GM21390 (cell line): ENCODE measurements around the gene LOXL1.
A peak's percentile ranks its signal among the peaks of the same experiment; 100 is the strongest.

ENCODE experiments used
- ATAC-seq: cut with Tn5 transposase; IDR thresholded peaks from one replicate; pipeline ENCODE4 v1.9.1; 2021; ENCODE audit not compliant: unreplicated experiment

Gene LOXL1

DNA sequence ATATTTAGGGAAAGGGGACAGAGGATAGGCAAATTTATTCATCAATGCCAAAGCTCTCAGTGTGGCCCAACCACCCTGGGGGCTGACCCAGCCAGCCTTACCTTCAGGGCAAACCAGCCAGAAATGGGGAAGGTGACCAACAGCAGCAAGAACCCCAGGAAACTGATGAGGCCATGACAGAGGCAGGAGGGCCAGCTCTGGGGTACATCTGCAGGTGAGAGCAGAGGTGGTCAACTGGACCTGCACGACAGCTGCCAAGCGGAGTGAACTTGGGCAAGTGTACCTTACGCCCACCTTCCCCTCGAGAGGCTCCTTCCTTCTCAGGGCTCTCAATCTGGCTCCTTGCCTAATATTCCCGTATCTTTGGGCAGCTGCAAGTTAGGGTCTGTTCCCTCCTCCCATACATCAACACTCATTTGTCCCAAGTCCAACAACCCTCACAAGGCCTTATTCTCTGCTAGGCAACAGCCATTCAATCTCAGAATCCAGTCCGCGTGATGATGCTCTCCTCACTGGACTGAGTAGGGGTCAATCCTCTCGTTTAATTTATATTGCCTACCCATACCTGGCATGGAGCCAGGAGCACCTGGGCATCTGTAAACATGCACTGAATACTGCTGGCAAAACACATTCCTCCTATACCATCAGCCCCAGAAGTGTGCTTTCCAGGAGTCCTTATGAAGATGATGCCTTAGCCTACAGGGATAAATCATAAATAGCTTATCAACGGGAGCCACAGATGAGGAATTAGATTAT lies 64.2 kb downstream of the LOXL1 start:
- ATAC-seq: no peak

DNA sequence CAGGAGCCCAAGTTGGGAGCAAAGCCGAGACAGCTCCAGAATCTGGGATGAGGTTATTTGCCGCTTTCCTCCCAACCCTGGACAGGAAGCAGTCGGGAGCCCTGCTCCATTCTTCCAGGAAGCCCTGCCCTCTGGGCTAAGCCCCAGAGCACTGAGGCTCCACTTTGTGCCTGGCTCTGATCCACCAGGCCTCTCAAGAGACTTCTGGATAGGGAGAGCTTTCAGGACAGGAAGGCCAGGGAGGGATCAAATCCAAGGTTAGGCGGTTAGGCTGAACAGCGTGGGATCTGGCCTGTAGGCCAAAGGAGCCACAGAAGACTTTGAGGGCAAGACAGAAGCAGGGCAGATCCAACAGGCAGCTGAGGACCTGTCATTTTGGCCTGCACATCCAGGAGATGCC lies 65.0 kb downstream of the LOXL1 start:
- ATAC-seq: no peak

DNA sequence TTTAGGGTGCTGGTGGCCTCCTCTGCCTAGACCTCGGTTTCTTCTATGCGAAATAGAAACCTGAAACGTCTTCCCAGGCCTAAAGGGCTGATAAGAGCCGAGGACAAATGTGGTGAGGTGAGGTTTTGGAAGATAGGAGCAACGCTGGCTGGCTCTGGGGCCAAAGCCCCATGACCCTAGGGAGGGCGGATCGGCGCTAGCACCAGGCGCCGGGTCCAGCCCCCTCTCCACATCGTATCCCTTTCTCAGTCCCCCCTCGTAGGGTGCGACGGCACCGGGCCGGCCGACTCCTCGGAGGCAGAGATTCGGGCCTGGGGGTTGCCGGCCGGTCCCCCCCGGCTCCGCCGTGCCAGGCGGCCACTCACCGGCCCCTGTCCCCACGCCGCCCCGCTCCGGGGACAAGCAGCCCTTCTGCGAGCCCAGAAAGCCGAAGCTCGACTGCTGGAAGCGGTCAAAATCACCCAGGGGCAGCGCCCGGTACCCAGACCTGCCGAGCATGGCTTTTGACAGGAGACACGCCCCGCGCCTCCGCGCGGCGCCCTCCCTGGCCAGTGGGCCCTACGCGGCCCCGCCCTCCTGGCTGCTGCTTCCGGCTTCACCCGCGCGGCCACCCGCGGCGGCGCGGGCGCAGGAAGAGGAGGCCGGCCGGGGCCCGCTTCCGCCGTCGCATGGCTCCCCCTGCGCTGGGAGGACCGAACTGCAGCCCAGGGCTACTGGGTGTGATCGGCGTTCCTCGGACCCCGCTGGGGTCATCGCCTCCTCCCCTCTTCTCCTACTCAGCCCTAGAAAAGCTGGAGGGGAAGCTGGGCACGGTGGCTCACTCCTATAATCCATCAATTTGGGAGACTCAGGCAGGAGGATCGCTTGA lies 65.7 kb downstream of the LOXL1 start, which contains the start of gene STOML1:
Gene STOML1, minus strand, starts transcription at position 570 of the 868 bp plus-strand sequence. Its CDS starts 72 bp downstream, at position 498.
- peak; percentile 64 for ATAC-seq

DNA sequence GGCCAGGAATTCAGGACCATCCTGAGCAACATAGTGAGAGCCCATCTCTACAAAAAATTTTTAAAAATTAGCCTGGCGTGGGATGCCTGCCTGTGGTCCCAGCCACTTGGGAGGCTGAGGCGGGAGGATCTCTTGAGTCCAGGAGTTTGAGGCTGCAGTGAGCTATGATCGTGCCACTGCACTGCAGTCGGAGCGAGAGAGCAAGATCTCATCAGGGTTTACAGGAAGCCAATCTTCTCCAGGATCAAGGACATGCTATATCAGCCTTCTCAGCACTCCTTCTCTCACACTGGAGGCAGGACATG lies 66.3 kb downstream of the LOXL1 start:
- no peak for ATAC-seq

DNA sequence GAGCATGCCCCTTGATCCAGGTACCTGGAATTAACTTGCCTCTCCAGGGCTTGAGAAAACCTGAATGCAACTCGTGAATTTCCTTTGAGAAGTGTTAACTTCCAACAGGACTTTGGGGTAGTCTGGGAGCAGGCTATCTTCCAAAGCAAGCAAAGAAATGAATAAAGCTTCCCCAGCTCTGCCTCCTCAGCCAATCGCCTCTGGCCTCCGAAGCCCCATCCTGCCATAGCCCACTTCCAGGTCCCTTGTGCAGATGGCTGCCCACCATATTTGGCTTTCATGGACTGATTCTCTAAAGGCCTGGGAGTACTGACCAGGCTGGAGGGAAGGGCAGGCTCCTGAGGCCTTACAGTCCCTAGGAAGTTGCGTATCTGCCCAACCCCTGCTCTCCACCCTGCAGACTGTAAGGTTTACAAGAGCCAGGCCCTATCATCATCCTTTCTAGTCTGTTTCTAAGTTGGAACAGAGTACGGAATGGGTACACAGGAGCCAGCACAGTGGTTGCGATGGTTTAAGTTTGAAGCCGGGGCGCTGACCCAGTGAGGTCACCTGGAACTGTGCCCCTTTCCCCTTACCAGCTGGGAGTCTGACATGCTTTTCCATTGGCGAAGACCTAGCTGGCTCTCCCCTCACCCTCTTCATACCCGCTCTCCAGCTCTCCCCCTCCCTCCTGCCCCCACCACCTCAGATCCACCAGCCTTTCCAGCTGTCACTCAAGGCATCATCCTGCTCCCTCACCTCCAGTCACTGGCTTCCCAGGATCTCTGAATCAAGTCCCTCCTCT lies 67.1 kb downstream of the LOXL1 start:
- ATAC-seq: no peak

DNA sequence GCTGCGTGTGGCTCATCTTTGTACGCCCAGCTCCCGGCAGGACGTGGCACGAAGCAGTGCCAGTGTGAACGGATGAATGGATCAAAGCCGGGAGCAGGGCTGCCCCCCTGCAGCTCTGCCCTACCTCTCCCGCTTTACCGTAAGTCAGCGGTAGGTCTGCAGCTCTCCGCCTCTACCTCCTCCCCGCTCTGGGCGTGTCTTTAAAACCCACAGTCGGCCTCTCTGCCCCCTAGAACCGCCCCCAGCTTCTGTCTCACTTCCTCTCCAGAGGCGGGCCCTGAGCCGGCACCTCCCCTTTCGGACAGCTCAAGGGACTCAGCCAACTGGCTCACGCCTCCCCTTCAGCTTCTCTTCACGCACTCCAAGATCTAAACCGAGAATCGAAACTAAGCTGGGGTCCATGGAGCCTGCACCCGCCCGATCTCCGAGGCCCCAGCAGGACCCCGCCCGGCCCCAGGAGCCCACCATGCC lies 68.2 kb downstream of the LOXL1 start, which contains the start of gene PML:
Gene PML, plus strand, starts transcription at position 304 of the 471 bp plus-strand sequence. Its CDS starts 97 bp downstream, at position 401.
- peak; percentile 73 for ATAC-seq

DNA sequence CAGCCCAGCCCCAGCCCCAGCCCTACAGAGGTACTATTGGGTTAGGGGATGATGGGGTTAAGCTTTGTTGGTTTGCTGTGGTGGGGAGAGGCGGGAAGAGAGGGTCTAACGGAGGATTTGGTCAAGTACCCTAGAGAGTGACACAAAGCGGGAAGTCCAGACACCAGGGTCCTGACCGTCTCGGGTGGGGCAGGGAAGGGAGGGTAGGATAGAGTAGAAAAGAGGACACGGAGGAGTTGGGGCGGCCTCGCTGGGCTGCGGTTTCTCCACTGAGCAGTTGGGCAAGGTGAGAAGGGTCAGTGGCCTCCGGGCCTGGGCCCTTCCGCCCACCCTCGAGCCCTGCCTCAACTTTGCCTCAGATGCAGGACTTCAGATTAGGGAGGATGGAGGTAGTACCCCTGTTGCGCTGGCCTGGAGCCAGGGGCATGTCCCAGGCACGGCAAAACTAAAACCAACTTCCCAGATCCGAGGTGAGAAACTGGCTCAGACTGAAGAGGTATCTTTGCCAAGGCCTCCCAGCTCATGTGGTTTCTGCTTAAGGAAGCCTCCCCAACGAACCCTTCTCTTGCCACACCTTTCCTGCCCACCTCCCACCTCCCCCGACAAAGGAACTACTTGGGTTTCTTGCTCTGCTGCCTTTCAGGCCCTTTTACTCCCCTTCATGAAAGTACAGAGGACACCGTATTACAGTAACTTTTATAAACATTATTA lies 68.8 kb downstream of the LOXL1 start:
- no peak for ATAC-seq

DNA sequence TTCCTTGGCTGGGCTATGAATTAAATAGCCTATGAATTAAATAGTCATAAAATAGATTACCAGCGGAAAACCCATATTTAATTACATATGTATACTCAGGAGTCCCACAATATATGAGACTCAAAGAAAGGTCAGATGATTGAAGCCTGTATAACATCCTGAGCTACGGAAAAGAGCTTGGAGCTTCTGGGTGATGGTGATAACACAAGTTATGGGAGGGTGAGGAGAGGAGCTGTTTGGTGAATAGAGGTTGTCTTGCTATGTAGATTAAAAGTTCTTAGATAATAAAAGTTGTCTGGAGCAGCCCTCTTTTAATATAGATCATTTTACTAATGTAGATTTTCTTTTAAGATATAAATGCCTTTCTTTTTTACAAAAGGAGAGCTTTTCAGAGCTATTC lies 70.0 kb downstream of the LOXL1 start:
- no peak for ATAC-seq

DNA sequence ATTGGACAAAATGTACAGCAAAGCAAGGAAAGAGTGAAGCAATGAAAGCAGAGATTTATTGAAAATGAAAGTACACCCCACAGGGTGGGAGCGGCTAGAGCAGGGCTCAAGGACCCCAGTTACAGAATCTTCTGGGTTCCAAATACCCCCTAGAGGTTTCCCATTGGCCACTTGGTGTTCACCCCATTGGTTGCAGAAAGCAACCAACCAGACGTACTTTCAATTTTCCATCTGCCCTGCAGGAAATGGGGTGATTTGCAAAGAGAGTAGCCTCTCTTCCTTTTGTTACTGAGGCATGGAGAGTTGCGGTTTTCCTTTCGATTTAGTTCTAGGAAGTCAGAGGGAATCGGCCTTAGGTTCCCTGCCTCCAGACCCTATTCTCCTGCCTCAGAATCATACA lies 70.7 kb downstream of the LOXL1 start:
- peak; percentile 22 for ATAC-seq

DNA sequence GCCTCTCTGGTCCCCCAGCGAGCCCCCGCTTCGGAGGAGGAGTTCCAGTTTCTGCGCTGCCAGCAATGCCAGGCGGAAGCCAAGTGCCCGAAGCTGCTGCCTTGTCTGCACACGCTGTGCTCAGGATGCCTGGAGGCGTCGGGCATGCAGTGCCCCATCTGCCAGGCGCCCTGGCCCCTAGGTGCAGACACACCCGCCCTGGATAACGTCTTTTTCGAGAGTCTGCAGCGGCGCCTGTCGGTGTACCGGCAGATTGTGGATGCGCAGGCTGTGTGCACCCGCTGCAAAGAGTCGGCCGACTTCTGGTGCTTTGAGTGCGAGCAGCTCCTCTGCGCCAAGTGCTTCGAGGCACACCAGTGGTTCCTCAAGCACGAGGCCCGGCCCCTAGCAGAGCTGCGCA lies 71.7 kb downstream of the LOXL1 start:
- no peak for ATAC-seq
